Muscle of leg (tissue), 11 donors: ENCODE measurements around the gene LPP. TPM values are rescaled to one million over a fixed set of nuclear protein-coding genes. Genes with fewer than 3 reads are reported as not detected.
A peak's percentile ranks its signal among the peaks of the same experiment; 100 is the strongest.

Experiments
- DNase-seq: peaks from one replicate; pipeline ENCODE4 v3.0.0; 2013
- H3K27ac ChIP-seq: one replicate; pipeline ENCODE4 v1.5.1; 2013; ENCODE audit warnings: mild to moderate bottlenecking, low read length, control low read depth
- H3K27me3 ChIP-seq: one replicate; pipeline ENCODE4 v1.6.1; 2013; ENCODE audit warnings: low read length; ENCODE audit not compliant: control insufficient read depth, insufficient read depth
- H3K36me3 ChIP-seq: one replicate; pipeline ENCODE4 v1.6.1; 2013; ENCODE audit warnings: low read length; ENCODE audit not compliant: control insufficient read depth, insufficient read depth
- H3K4me1 ChIP-seq: one replicate; pipeline ENCODE4 v1.6.1; 2013; ENCODE audit warnings: low read length; ENCODE audit not compliant: control insufficient read depth, insufficient read depth
- H3K4me3 ChIP-seq: one replicate; pipeline ENCODE4 v1.5.1; 2013; ENCODE audit warnings: low read length, control low read depth
- H3K9me3 ChIP-seq: replicated peaks from 2 replicates; pipeline ENCODE4 v1.6.1; 2013; ENCODE audit warnings: low read depth, low read length; ENCODE audit not compliant: control insufficient read depth
- WGBS: methylation state at CpG from one replicate; pipeline ENCODE4 v1.1.5; 2013; ENCODE audit warnings: missing lambda C conversion rate; ENCODE audit not compliant: insufficient coverage; 5-methylcytosine and 5-hydroxymethylcytosine counted together
- polyA plus RNA-seq, 8 donors: library from polyadenylated mRNA; unstranded; fragments of 120-200 nt; gene quantifications; one replicate each; pipeline versions ENCODE4 v1.2.1 to v1.2.3, GENCODE V29; 2013; ENCODE audit warnings: inconsistent platforms in 1 of 8, low replicate concordance in 1 of 8; ENCODE audit not compliant: insufficient read length in 8 of 8, insufficient read depth in 1 of 8
- total RNA-seq: library from RNA; stranded (reverse); fragments of 120-200 nt; gene quantifications from one replicate; pipeline ENCODE4 v1.2.4, GENCODE V29; 2013

The LPP gene
- total and polyA plus RNA-seq, 9 donors, result 8.9 to 24.3 (median 13.5) TPM

GRCh38 chr3:188294113-188294512 lies 140.2 kb downstream of the LPP start:
- Histone ChIP-seq H3K27me3 (no peaks in the 10 kb centered on the region), H3K36me3 (peaks cover 4% of the 10 kb centered on the region), H3K4me3 (no peak overlapping the region), H3K27ac (no peak overlapping the region), H3K4me1 (peaks cover 19% of the 10 kb centered on the region), H3K9me3 (no peaks in the 10 kb centered on the region)
- no peak for DNase-seq
- WGBS, result 100% methylated on average over 2 of the region's 3 CpGs

GRCh38 chr3:188294823-188295487 lies 141.0 kb downstream of the LPP start:
- peak; percentile 81 for DNase-seq
- WGBS, result no CpG with 5 or more reads among the region's 11 CpGs
- no peak overlapping the region for H3K4me3 ChIP-seq

GRCh38 chr3:188295876-188296275 lies 141.9 kb downstream of the LPP start:
- 100% methylated on average over 3 of the region's 3 CpGs for WGBS
- DNase-seq, result no peak
- Histone ChIP-seq H3K27me3 (no peaks in the 10 kb centered on the region), H3K9me3 (no peaks in the 10 kb centered on the region), H3K27ac (peak overlapping the region; percentile 67), H3K36me3 (no peaks in the 10 kb centered on the region), H3K4me1 (peaks cover 19% of the 10 kb centered on the region), H3K4me3 (no peak overlapping the region)

More at GRCh38 chr3:188294823-188295487, 141.0 kb downstream of the LPP start:
- Histone ChIP-seq H3K27me3 (no peaks in the 10 kb centered on the region), H3K4me1 (peaks cover 19% of the 10 kb centered on the region), H3K27ac (peak overlapping the region; percentile 67), H3K9me3 (no peaks in the 10 kb centered on the region), H3K36me3 (peaks cover 4% of the 10 kb centered on the region)

- H3K4me3 ChIP-seq, result no peak overlapping the region
- H3K9me3 ChIP-seq, result no peaks in the 10 kb centered on the region
- H3K27me3 ChIP-seq, result no peaks in the 10 kb centered on the region
- 100% methylated on average over 1 of the region's 5 CpGs for WGBS
- no peak for DNase-seq
- H3K27ac ChIP-seq, result no peak overlapping the region
- no peaks in the 10 kb centered on the region for H3K36me3 ChIP-seq
- H3K4me1 ChIP-seq, result peaks cover 19% of the 10 kb centered on the region
Observed at GRCh38 chr3:188296761-188297612, 143.0 kb downstream of the LPP start.

- WGBS, result no CpG with 5 or more reads among the region's 3 CpGs
- Histone ChIP-seq H3K36me3 (no peaks in the 10 kb centered on the region), H3K4me1 (peaks cover 19% of the 10 kb centered on the region), H3K9me3 (no peaks in the 10 kb centered on the region), H3K27me3 (no peaks in the 10 kb centered on the region), H3K27ac (no peak overlapping the region), H3K4me3 (no peak overlapping the region)
- DNase-seq, result peak; percentile 31
Observed at GRCh38 chr3:188298585-188298984, 144.6 kb downstream of the LPP start.

- Histone ChIP-seq H3K36me3 (no peaks in the 10 kb centered on the region), H3K9me3 (no peaks in the 10 kb centered on the region), H3K4me1 (peaks cover 19% of the 10 kb centered on the region), H3K27ac (no peak overlapping the region), H3K4me3 (no peak overlapping the region), H3K27me3 (no peaks in the 10 kb centered on the region)
- 88% methylated on average over 8 of the region's 11 CpGs for WGBS
- DNase-seq, result no peak
Observed at GRCh38 chr3:188299068-188299467, 145.1 kb downstream of the LPP start.

- no peaks in the 10 kb centered on the region for H3K9me3 ChIP-seq
- DNase-seq, result no peak
- H3K4me1 ChIP-seq, result peaks cover 18% of the 10 kb centered on the region
- H3K36me3 ChIP-seq, result no peaks in the 10 kb centered on the region
- WGBS, result no CpG with 5 or more reads among the region's 2 CpGs
- no peaks in the 10 kb centered on the region for H3K27me3 ChIP-seq
- H3K27ac ChIP-seq, result no peak overlapping the region
- no peak overlapping the region for H3K4me3 ChIP-seq
Observed at GRCh38 chr3:188299708-188300107, 145.8 kb downstream of the LPP start.

- no CpG with 5 or more reads among the region's 1 CpG for WGBS
- Histone ChIP-seq H3K4me1 (peaks cover 10% of the 10 kb centered on the region), H3K4me3 (no peak overlapping the region), H3K27me3 (no peaks in the 10 kb centered on the region), H3K36me3 (no peaks in the 10 kb centered on the region), H3K27ac (no peak overlapping the region), H3K9me3 (no peaks in the 10 kb centered on the region)
- no peak for DNase-seq
Observed at GRCh38 chr3:188301147-188301546, 147.2 kb downstream of the LPP start.

- Histone ChIP-seq H3K4me1 (peaks cover 6% of the 10 kb centered on the region), H3K4me3 (no peak overlapping the region), H3K27ac (no peak overlapping the region), H3K36me3 (no peaks in the 10 kb centered on the region), H3K27me3 (no peaks in the 10 kb centered on the region), H3K9me3 (no peaks in the 10 kb centered on the region)
- DNase-seq, result no peak
- WGBS, result no CpG with 5 or more reads among the region's 2 CpGs
Observed at GRCh38 chr3:188303286-188303799, 149.4 kb downstream of the LPP start.

GRCh38 chr3:188303823-188304222 lies 149.9 kb downstream of the LPP start:
- peaks cover 1% of the 10 kb centered on the region for H3K4me1 ChIP-seq
- WGBS, result no CpG with 5 or more reads among the region's 3 CpGs
- no peak for DNase-seq
- no peaks in the 10 kb centered on the region for H3K9me3 ChIP-seq
- no peaks in the 10 kb centered on the region for H3K27me3 ChIP-seq
- H3K36me3 ChIP-seq, result no peaks in the 10 kb centered on the region
- H3K4me3 ChIP-seq, result no peak overlapping the region
- H3K27ac ChIP-seq, result no peak overlapping the region
